HepG2 (cell line): ENCODE results near the gene MRPL58. TPM values are rescaled to one million over a fixed set of nuclear protein-coding genes. Genes with fewer than 3 reads are reported as not detected.

Experiments used
- ELF1 ChIP-seq: sonication (generic); formaldehyde crosslinking; IDR thresholded peaks from 2 replicates; pipeline ENCODE4 v1.4.0; 2020; ENCODE audit warnings: missing genetic modification reagents
- HDAC1 ChIP-seq: sonication (generic); formaldehyde crosslinking; IDR thresholded peaks from 2 replicates; pipeline ENCODE4 v1.5.1; 2020; ENCODE audit warnings: mild to moderate bottlenecking, missing genetic modification reagents
- HNF4G ChIP-seq, 2 experiments: sonication (generic) in 1 of 2; formaldehyde crosslinking in 1 of 2; IDR thresholded peaks; 2 replicates each; pipeline versions ENCODE4 v1.4.0 to v1.6.1; 2011 to 2020; ENCODE audit warnings: borderline replicate concordance in 2 of 2, low read depth in 2 of 2, mild to moderate bottlenecking in 2 of 2, low read length in 1 of 2, missing genetic modification reagents in 1 of 2, moderate library complexity in 1 of 2
- MBNL3 ChIP-seq: fragments of 250-450 bp; sonication (Bioruptor Pico); conservative IDR thresholded peaks from 2 replicates; pipeline ENCODE4 v1.8.0; 2022; ENCODE audit warnings: mild to moderate bottlenecking, inconsistent platforms
- MED1 ChIP-seq: sonication (generic); formaldehyde crosslinking; IDR thresholded peaks from 2 replicates; pipeline ENCODE4 v1.4.0; 2020; ENCODE audit warnings: missing genetic modification reagents
- NAIF1 ChIP-seq: sonication (generic); formaldehyde crosslinking; IDR thresholded peaks from 2 replicates; pipeline ENCODE4 v1.5.0; 2020; ENCODE audit warnings: mild to moderate bottlenecking, missing genetic modification reagents, borderline replicate concordance
- NFE2L1 ChIP-seq: sonication (generic); formaldehyde crosslinking; IDR thresholded peaks from 2 replicates; pipeline ENCODE4 v1.4.0; 2020; ENCODE audit warnings: missing genetic modification reagents, mild to moderate bottlenecking, borderline replicate concordance
- PHF8 ChIP-seq: sonication (generic); formaldehyde crosslinking; IDR thresholded peaks from 2 replicates; pipeline ENCODE4 v1.5.0; 2020; ENCODE audit warnings: missing genetic modification reagents
- POLR2AphosphoS5 ChIP-seq: IDR thresholded peaks from 2 replicates; pipeline ENCODE4 v1.6.1; 2012; ENCODE audit warnings: low read depth, low read length
- ZSCAN21 ChIP-seq: sonication (generic); formaldehyde crosslinking; IDR thresholded peaks from 2 replicates; pipeline ENCODE4 v1.8.0; 2022; ENCODE audit warnings: mild to moderate bottlenecking, missing genetic modification reagents, moderate library complexity, borderline replicate concordance
- polyA plus RNA-seq, 8 experiments: library from polyadenylated mRNA; depleted of rRNA in 3 of 8; stranded (reverse) in 7 of 8; unstranded in 1 of 8; fragments of >200 nt; fragmentation: Illumina TruSeq in 4 of 8; extraction: Trizol in 4 of 8; gene quantifications; 2 replicates each; pipeline versions ENCODE4 v1.2.1 to v1.2.3, GENCODE V29; 2011 to 2016; ENCODE audit warnings: low read depth in 4 of 8, missing spikeins in 1 of 8, mixed read lengths in 1 of 8; ENCODE audit not compliant: insufficient read depth in 1 of 8
- total RNA-seq, 5 experiments: library from RNA; depleted of rRNA; stranded (reverse); fragments of >200 nt; fragmentation: Illumina TruSeq; extraction: Trizol; gene quantifications; 2 replicates each; pipeline ENCODE4 v1.2.3, GENCODE V29; 2016; ENCODE audit warnings: low read depth in 1 of 5
- TF ChIP-seq, protein P1 (sequence below): sonication (generic); formaldehyde crosslinking; IDR thresholded peaks from 2 replicates; pipeline ENCODE4 v1.5.1; 2020; ENCODE audit warnings: mild to moderate bottlenecking, missing genetic modification reagents, moderate library complexity
- TF ChIP-seq, protein P2 (sequence below): sonication (generic); formaldehyde crosslinking; IDR thresholded peaks from 2 replicates; pipeline ENCODE4 v1.4.0; 2020; ENCODE audit warnings: mild to moderate bottlenecking, missing genetic modification reagents
- TF ChIP-seq, protein P3 (sequence below): sonication (generic); formaldehyde crosslinking; IDR thresholded peaks from 2 replicates; pipeline ENCODE4 v1.5.1; 2020; ENCODE audit warnings: missing genetic modification reagents, mild to moderate bottlenecking, borderline replicate concordance
- TF ChIP-seq, protein P4 (sequence below): sonication (generic); formaldehyde crosslinking; IDR thresholded peaks from 2 replicates; pipeline ENCODE4 v1.4.0; 2020; ENCODE audit warnings: missing genetic modification reagents

Gene MRPL58
- total and polyA plus RNA-seq, 2 of the 13 experiments (the other 11 are each of a cell fraction or from before 2014, with no cell fraction given): 44.9 to 68.9 TPM

DNA sequence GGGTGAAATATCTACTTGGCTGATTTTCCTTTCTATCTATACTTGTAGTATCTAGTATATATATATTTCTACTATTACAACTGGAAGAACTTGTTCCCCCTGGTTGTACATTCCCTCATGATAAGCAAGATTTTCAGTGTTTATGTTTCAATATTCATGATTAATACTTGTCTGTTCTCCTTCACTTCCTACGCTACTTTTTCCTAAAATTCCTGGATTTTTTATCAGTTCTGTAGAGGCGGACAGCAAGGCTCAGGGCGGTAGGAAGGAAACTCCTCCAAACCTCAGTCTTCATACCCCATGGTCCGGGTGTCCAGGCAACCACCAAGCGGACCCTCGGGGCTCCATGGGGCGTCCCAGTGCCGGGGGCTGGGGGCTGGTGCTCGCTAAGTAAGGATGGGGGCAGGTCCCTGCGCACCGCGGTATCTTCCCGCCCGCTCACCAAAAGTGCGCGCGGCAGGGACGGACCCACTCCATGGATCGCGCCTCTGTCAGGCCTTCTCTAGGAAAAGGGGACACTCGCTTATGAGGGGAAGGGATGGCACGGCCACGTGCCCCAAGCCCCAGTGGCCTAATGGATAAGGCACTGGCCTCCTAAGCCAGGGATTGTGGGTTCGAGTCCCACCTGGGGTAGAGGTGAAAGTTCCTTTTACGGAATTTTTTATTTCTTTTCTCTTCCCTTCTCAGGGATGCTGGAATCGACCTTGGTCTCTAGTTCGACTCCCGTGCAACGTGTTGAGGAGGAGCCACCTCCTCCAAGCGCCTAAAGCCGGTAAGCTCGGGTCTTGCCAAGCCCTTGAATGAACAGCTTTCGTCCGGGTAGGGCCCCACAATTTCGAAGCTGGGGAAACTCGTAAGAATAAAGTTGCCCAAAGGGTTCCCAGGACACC lies 21.1 kb downstream of the MRPL58 start (continued):
- TF ChIP-seq, protein P1, sequence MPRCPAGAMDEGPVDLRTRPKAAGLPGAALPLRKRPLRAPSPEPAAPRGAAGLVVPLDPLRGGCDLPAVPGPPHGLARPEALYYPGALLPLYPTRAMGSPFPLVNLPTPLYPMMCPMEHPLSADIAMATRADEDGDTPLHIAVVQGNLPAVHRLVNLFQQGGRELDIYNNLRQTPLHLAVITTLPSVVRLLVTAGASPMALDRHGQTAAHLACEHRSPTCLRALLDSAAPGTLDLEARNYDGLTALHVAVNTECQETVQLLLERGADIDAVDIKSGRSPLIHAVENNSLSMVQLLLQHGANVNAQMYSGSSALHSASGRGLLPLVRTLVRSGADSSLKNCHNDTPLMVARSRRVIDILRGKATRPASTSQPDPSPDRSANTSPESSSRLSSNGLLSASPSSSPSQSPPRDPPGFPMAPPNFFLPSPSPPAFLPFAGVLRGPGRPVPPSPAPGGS (CRISPR knock-in tag): no peak
- TF ChIP-seq, protein P2, sequence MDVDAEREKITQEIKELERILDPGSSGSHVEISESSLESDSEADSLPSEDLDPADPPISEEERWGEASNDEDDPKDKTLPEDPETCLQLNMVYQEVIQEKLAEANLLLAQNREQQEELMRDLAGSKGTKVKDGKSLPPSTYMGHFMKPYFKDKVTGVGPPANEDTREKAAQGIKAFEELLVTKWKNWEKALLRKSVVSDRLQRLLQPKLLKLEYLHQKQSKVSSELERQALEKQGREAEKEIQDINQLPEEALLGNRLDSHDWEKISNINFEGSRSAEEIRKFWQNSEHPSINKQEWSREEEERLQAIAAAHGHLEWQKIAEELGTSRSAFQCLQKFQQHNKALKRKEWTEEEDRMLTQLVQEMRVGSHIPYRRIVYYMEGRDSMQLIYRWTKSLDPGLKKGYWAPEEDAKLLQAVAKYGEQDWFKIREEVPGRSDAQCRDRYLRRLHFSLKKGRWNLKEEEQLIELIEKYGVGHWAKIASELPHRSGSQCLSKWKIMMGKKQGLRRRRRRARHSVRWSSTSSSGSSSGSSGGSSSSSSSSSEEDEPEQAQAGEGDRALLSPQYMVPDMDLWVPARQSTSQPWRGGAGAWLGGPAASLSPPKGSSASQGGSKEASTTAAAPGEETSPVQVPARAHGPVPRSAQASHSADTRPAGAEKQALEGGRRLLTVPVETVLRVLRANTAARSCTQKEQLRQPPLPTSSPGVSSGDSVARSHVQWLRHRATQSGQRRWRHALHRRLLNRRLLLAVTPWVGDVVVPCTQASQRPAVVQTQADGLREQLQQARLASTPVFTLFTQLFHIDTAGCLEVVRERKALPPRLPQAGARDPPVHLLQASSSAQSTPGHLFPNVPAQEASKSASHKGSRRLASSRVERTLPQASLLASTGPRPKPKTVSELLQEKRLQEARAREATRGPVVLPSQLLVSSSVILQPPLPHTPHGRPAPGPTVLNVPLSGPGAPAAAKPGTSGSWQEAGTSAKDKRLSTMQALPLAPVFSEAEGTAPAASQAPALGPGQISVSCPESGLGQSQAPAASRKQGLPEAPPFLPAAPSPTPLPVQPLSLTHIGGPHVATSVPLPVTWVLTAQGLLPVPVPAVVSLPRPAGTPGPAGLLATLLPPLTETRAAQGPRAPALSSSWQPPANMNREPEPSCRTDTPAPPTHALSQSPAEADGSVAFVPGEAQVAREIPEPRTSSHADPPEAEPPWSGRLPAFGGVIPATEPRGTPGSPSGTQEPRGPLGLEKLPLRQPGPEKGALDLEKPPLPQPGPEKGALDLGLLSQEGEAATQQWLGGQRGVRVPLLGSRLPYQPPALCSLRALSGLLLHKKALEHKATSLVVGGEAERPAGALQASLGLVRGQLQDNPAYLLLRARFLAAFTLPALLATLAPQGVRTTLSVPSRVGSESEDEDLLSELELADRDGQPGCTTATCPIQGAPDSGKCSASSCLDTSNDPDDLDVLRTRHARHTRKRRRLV (CRISPR knock-in tag): no peak
- TF ChIP-seq NAIF1 (CRISPR knock-in tag): no peak
- TF ChIP-seq, protein P3, sequence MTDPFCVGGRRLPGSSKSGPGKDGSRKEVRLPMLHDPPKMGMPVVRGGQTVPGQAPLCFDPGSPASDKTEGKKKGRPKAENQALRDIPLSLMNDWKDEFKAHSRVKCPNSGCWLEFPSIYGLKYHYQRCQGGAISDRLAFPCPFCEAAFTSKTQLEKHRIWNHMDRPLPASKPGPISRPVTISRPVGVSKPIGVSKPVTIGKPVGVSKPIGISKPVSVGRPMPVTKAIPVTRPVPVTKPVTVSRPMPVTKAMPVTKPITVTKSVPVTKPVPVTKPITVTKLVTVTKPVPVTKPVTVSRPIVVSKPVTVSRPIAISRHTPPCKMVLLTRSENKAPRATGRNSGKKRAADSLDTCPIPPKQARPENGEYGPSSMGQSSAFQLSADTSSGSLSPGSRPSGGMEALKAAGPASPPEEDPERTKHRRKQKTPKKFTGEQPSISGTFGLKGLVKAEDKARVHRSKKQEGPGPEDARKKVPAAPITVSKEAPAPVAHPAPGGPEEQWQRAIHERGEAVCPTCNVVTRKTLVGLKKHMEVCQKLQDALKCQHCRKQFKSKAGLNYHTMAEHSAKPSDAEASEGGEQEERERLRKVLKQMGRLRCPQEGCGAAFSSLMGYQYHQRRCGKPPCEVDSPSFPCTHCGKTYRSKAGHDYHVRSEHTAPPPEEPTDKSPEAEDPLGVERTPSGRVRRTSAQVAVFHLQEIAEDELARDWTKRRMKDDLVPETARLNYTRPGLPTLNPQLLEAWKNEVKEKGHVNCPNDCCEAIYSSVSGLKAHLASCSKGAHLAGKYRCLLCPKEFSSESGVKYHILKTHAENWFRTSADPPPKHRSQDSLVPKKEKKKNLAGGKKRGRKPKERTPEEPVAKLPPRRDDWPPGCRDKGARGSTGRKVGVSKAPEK: no peak; the same call in 1 of the 2 replicates
- TF ChIP-seq HNF4G (IDR thresholded peaks at IDR 0.05; ENCODE audit: borderline replicate concordance, low read depth, low read length): no peak
- peak; percentile 25; the same call in 1 of the 2 replicates for TF ChIP-seq HNF4G (CRISPR knock-in tag; IDR thresholded peaks at IDR 0.05; ENCODE audit: borderline replicate concordance, low read depth)
- TF ChIP-seq, protein P4, sequence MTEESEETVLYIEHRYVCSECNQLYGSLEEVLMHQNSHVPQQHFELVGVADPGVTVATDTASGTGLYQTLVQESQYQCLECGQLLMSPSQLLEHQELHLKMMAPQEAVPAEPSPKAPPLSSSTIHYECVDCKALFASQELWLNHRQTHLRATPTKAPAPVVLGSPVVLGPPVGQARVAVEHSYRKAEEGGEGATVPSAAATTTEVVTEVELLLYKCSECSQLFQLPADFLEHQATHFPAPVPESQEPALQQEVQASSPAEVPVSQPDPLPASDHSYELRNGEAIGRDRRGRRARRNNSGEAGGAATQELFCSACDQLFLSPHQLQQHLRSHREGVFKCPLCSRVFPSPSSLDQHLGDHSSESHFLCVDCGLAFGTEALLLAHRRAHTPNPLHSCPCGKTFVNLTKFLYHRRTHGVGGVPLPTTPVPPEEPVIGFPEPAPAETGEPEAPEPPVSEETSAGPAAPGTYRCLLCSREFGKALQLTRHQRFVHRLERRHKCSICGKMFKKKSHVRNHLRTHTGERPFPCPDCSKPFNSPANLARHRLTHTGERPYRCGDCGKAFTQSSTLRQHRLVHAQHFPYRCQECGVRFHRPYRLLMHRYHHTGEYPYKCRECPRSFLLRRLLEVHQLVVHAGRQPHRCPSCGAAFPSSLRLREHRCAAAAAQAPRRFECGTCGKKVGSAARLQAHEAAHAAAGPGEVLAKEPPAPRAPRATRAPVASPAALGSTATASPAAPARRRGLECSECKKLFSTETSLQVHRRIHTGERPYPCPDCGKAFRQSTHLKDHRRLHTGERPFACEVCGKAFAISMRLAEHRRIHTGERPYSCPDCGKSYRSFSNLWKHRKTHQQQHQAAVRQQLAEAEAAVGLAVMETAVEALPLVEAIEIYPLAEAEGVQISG (CRISPR knock-in tag): peak; percentile 68
- TF ChIP-seq ZSCAN21: peak; percentile 93
- no peak for TF ChIP-seq POLR2AphosphoS5
- TF ChIP-seq PHF8: no peak
- peak; percentile 69 for TF ChIP-seq HDAC1 (CRISPR knock-in tag)
- TF ChIP-seq MBNL3 (CRISPR knock-in tag): no peak
- TF ChIP-seq MED1: peak; percentile 84
- TF ChIP-seq ELF1 (CRISPR knock-in tag): peak; percentile 64; the same call in 1 of the 2 replicates
- TF ChIP-seq NFE2L1 (CRISPR knock-in tag): peak; percentile 83; the same call in 1 of the 2 replicates
